ENCODE measurements around the gene BMP15. TPM values are rescaled to one million over a fixed set of nuclear protein-coding genes. Genes with fewer than 3 reads are reported as not detected.

The BMP15 gene
- total RNA-seq, result not detected

- no peak for DNase-seq
These were observed at the start of gene BMP15 for GRCh38 chrX:50910685-50911176. Gene BMP15 (plus strand): TSS chrX:50910735. CDS start chrX:50910784, 49 bp downstream.

- no peak for DNase-seq
These were observed 47.1 kb upstream of the BMP15 start for GRCh38 chrX:50863471-50863870.

GRCh38 chrX:50865311-50865710, 45.2 kb upstream of the BMP15 start:
- DNase-seq, result no peak

GRCh38 chrX:50871922-50872453, 38.5 kb upstream of the BMP15 start:
- no peak for DNase-seq

GRCh38 chrX:50874876-50875275, 35.7 kb upstream of the BMP15 start:
- DNase-seq, result no peak

- no peak for DNase-seq
These were observed 34.0 kb upstream of the BMP15 start for GRCh38 chrX:50876551-50876950.

GRCh38 chrX:50877310-50877709, 33.2 kb upstream of the BMP15 start:
- DNase-seq, result no peak

GRCh38 chrX:50881028-50881427, 29.5 kb upstream of the BMP15 start:
- no peak for DNase-seq

- DNase-seq, result no peak
These were observed 21.7 kb upstream of the BMP15 start for GRCh38 chrX:50888884-50889283.

GRCh38 chrX:50889582-50889981, 21.0 kb upstream of the BMP15 start:
- DNase-seq, result no peak

- DNase-seq, result no peak
These were observed 17.5 kb upstream of the BMP15 start for GRCh38 chrX:50893047-50893446.

GRCh38 chrX:50893466-50893865, 17.1 kb upstream of the BMP15 start:
- DNase-seq, result no peak

- no peak for DNase-seq
These were observed 5.2 kb upstream of the BMP15 start for GRCh38 chrX:50905334-50905733.

GRCh38 chrX:50913520-50913919, 3.0 kb downstream of the BMP15 start:
- DNase-seq, result no peak

GRCh38 chrX:50920132-50920531, 9.6 kb downstream of the BMP15 start:
- DNase-seq, result no peak

- DNase-seq, result no peak
These were observed 16.6 kb downstream of the BMP15 start for GRCh38 chrX:50927127-50927526.

- no peak for DNase-seq
These were observed 31.1 kb downstream of the BMP15 start for GRCh38 chrX:50941638-50942037.

GRCh38 chrX:50942471-50942870, 31.9 kb downstream of the BMP15 start:
- DNase-seq, result no peak

GRCh38 chrX:50952406-50952805, 41.9 kb downstream of the BMP15 start:
- no peak for DNase-seq

GRCh38 chrX:50953832-50954231, 43.3 kb downstream of the BMP15 start:
- DNase-seq, result no peak

GRCh38 chrX:50962156-50962555, 51.6 kb downstream of the BMP15 start:
- no peak for DNase-seq

GRCh38 chrX:50963842-50964241, 53.3 kb downstream of the BMP15 start:
- no peak for DNase-seq

All from effector CD4-positive, alpha-beta T cell (primary cell).